H9 (cell line): ENCODE data around the gene DAZAP2. TPM values are rescaled to one million over a fixed set of nuclear protein-coding genes. Genes with fewer than 3 reads are reported as not detected.

Experiments
- DNase-seq: peaks from one replicate; pipeline ENCODE4 v3.0.0-alpha.2; 2017
- H2AFZ ChIP-seq: one replicate; pipeline ENCODE4 v1.6.1; 2013; ENCODE audit warnings: mild to moderate bottlenecking, low read length, control low read depth, moderate library complexity
- H2AK5ac ChIP-seq: 2 replicates; pipeline ENCODE4 v1.6.1; 2013; ENCODE audit warnings: low read length, control low read depth, mixed read lengths; ENCODE audit not compliant: insufficient read length
- H2BK120ac ChIP-seq: one replicate; pipeline ENCODE4 v1.6.1; 2013; ENCODE audit warnings: low read depth, mild to moderate bottlenecking, low read length, control low read depth, inconsistent platforms; ENCODE audit not compliant: poor library complexity, severe bottlenecking
- H2BK12ac ChIP-seq: 2 replicates; pipeline ENCODE4 v1.6.1; 2013; ENCODE audit warnings: low read length, control low read depth, mixed read lengths, low read depth; ENCODE audit not compliant: insufficient read length
- H2BK15ac ChIP-seq: 2 replicates; pipeline ENCODE4 v1.6.1; 2013; ENCODE audit warnings: low read depth, low read length, control low read depth
- H2BK20ac ChIP-seq: one replicate; pipeline ENCODE4 v1.6.1; 2013; ENCODE audit warnings: low read depth, mild to moderate bottlenecking, low read length, control low read depth, inconsistent platforms; ENCODE audit not compliant: poor library complexity, severe bottlenecking
- H2BK5ac ChIP-seq: 2 replicates; pipeline ENCODE4 v1.6.1; 2013; ENCODE audit warnings: low read length, control low read depth, mixed read lengths; ENCODE audit not compliant: insufficient read length
- H3K14ac ChIP-seq: 2 replicates; pipeline ENCODE4 v1.6.1; 2013; ENCODE audit warnings: low read length, control low read depth; ENCODE audit not compliant: insufficient read depth
- H3K18ac ChIP-seq: 2 replicates; pipeline ENCODE4 v1.6.1; 2013; ENCODE audit warnings: low read depth, mild to moderate bottlenecking, mixed read lengths, low read length, control low read depth; ENCODE audit not compliant: insufficient read length
- H3K23ac ChIP-seq: 2 replicates; pipeline ENCODE4 v1.6.1; 2013; ENCODE audit warnings: low read length, control low read depth, mixed read lengths, low read depth; ENCODE audit not compliant: insufficient read length
- H3K23me2 ChIP-seq: 2 replicates; pipeline ENCODE4 v1.6.1; 2013; ENCODE audit warnings: low read depth, mild to moderate bottlenecking, mixed read lengths, low read length, control low read depth; ENCODE audit not compliant: insufficient read length, poor library complexity, severe bottlenecking
- H3K27ac ChIP-seq: 2 replicates; pipeline ENCODE4 v1.5.1; 2013; ENCODE audit warnings: low read length, control low read depth, mixed read lengths, low read depth; ENCODE audit not compliant: insufficient read length
- H3K27me3 ChIP-seq: 2 replicates; pipeline ENCODE4 v1.6.1; 2013; ENCODE audit warnings: low read length, control low read depth, inconsistent platforms; ENCODE audit not compliant: insufficient read depth
- H3K4ac ChIP-seq: 2 replicates; pipeline ENCODE4 v1.6.1; 2013; ENCODE audit warnings: low read depth, mild to moderate bottlenecking, control low read depth, inconsistent platforms, low read length, moderate library complexity
- H3K4me1 ChIP-seq: 2 replicates; pipeline ENCODE4 v1.6.1; 2013; ENCODE audit warnings: low read length, control low read depth, inconsistent platforms; ENCODE audit not compliant: insufficient read depth
- H3K4me2 ChIP-seq: 2 replicates; pipeline ENCODE4 v1.6.1; 2013; ENCODE audit warnings: low read length, control low read depth, mixed read lengths; ENCODE audit not compliant: insufficient read length, insufficient read depth
- H3K56ac ChIP-seq: 2 replicates; pipeline ENCODE4 v1.6.1; 2013; ENCODE audit warnings: low read depth, mild to moderate bottlenecking, mixed read lengths, low read length, control low read depth; ENCODE audit not compliant: insufficient read length
- H3K79me1 ChIP-seq: 2 replicates; pipeline ENCODE4 v1.6.1; 2013; ENCODE audit warnings: low read depth, mild to moderate bottlenecking, moderate library complexity, low read length, control low read depth, inconsistent platforms; ENCODE audit not compliant: insufficient read depth, poor library complexity, severe bottlenecking
- H3K79me2 ChIP-seq: 2 replicates; pipeline ENCODE4 v1.6.1; 2013; ENCODE audit warnings: low read length, control low read depth, inconsistent platforms; ENCODE audit not compliant: insufficient read depth
- H3K9ac ChIP-seq: 2 replicates; pipeline ENCODE4 v1.6.1; 2013; ENCODE audit warnings: low read length, control low read depth, mixed read lengths; ENCODE audit not compliant: insufficient read length; ENCODE audit errors: extremely low read depth
- H3K9me3 ChIP-seq: one replicate; pipeline ENCODE4 v1.6.1; 2013; ENCODE audit warnings: low read depth, low read length, inconsistent platforms; ENCODE audit not compliant: control insufficient read depth
- H3T11ph ChIP-seq: one replicate; pipeline ENCODE4 v1.6.1; 2013; ENCODE audit warnings: mild to moderate bottlenecking, low read length, control low read depth, inconsistent platforms
- H4K20me1 ChIP-seq: one replicate; pipeline ENCODE4 v1.6.1; 2013; ENCODE audit not compliant: control insufficient read depth, insufficient read length, insufficient read depth
- H4K5ac ChIP-seq: 2 replicates; pipeline ENCODE4 v1.6.1; 2013; ENCODE audit warnings: low read depth, mild to moderate bottlenecking, mixed read lengths, low read length, control low read depth; ENCODE audit not compliant: insufficient read length
- H4K8ac ChIP-seq: replicated peaks from 2 replicates; pipeline ENCODE4 v1.6.1; 2013; ENCODE audit warnings: low read length, control low read depth, mixed read lengths, low read depth; ENCODE audit not compliant: insufficient read length
- H4K91ac ChIP-seq: 2 replicates; pipeline ENCODE4 v1.6.1; 2013; ENCODE audit warnings: low read depth, mild to moderate bottlenecking, moderate library complexity, mixed read lengths, low read length, control low read depth; ENCODE audit not compliant: insufficient read length
- H3K27ac Mint-ChIP-seq, 3 experiments: 2 replicates in 2 of 3; 3 replicates in 1 of 3; pipeline ENCODE4 v1.8.0; 2020 to 2021; ENCODE audit warnings: mixed read lengths in 3 of 3, mild to moderate bottlenecking in 1 of 3, moderate library complexity in 1 of 3
- H3K27me3 Mint-ChIP-seq: 2 replicates; pipeline ENCODE4 v1.8.0; 2021; ENCODE audit warnings: low read depth, mild to moderate bottlenecking, moderate library complexity, mixed read lengths
- H3K36me3 Mint-ChIP-seq, 3 experiments: 2 replicates in 2 of 3; 3 replicates in 1 of 3; pipeline ENCODE4 v1.8.0; 2020 to 2021; ENCODE audit warnings: low read depth in 3 of 3, mixed read lengths in 3 of 3; ENCODE audit not compliant: insufficient read depth in 1 of 3
- H3K4me1 Mint-ChIP-seq, 2 experiments: 2 replicates each; pipeline ENCODE4 v1.8.0; 2020; ENCODE audit warnings: mixed read lengths in 2 of 2
- H3K4me3 Mint-ChIP-seq, 2 experiments: 2 replicates in 1 of 2; 3 replicates in 1 of 2; pipeline ENCODE4 v1.8.0; 2020 to 2021; ENCODE audit warnings: mild to moderate bottlenecking in 2 of 2, mixed read lengths in 2 of 2, moderate library complexity in 1 of 2
- H3K9me3 Mint-ChIP-seq, 2 experiments: 2 replicates in 1 of 2; 3 replicates in 1 of 2; pipeline ENCODE4 v1.8.0; 2020; ENCODE audit warnings: mild to moderate bottlenecking in 2 of 2, mixed read lengths in 2 of 2, moderate library complexity in 1 of 2
- CTCF ChIP-seq: fragments of 200-600 bp; sonication (generic); conservative IDR thresholded peaks from 3 replicates; pipeline ENCODE4 v1.8.0; 2021; ENCODE audit warnings: antibody characterized with exemption, mild to moderate bottlenecking
- WGBS: extraction: QIAGEN DNeasy Blood & Tissue Kit; methylation state at CpG from one replicate; pipeline ENCODE4 v1.1.7; 2013; ENCODE audit warnings: missing lambda C conversion rate, low lambda C conversion rate, mixed read lengths; ENCODE audit not compliant: insufficient read length; ENCODE audit errors: extremely low coverage; 5-methylcytosine and 5-hydroxymethylcytosine counted together
- total RNA-seq: library from RNA; stranded (reverse); gene quantifications from 2 replicates; pipeline ENCODE4 v1.2.1, GENCODE V29; 2021

Gene DAZAP2
- total RNA-seq, 1 experiment from 2014 or later, result 23.6 TPM

DNA sequence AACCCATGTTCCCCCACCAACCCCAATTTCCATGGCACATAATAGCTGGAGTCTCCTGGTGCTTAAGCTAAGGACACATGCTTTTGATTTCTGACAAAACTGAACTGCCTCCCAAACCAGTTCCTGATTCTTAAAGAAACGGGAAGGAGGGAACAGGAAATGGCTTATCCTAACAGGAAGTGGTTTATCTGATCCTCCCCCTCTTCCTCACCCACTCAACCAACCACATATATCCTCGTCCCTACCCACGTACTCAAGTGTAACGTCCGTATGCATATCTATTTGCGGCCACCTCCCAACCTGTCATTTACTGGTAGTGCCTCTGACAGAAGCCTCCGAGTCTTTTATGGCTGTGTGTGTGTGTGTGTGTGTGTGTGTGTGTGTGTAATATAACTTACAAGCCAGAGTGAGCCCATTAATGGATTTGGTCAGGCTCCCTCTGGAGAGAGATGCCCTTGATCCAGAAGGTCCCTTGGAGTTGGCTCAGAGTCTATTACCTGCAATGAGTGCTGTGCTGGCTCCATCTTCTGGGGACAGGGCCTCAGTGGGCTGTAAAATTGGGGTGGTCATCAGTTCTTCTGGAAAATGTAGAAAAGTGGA is 7.7 kb downstream of the DAZAP2 start:
- Histone ChIP-seq H2AFZ (no peak overlapping the region), H3K18ac (no peak overlapping the region), H3K9me3 (no peaks in the 10 kb centered on the region), H4K20me1 (no peaks in the 10 kb centered on the region), H3K4me1 (peaks cover 7% of the 10 kb centered on the region; the same call in 1 of the 2 replicates), H2BK12ac (no peak overlapping the region), H4K8ac (no peak overlapping the region), H3K4ac (no peak overlapping the region), H3K27me3 (no peaks in the 10 kb centered on the region), H2AK5ac (no peak overlapping the region), H3K23me2 (no peaks in the 10 kb centered on the region), H3T11ph (no peak overlapping the region), H3K4me2 (no peak overlapping the region), H2BK15ac (no peak overlapping the region), H3K56ac (no peak overlapping the region), H2BK5ac (no peak overlapping the region), H2BK120ac (no peak overlapping the region), H4K5ac (no peak overlapping the region), H3K23ac (no peak overlapping the region), H3K27ac (no peak overlapping the region), H2BK20ac (no peak overlapping the region), H3K79me2 (no peaks in the 10 kb centered on the region), H3K9ac (no peak overlapping the region), H3K79me1 (no peaks in the 10 kb centered on the region), H4K91ac (no peak overlapping the region), H3K14ac (no peak overlapping the region)
- WGBS, result 100% methylated on average over 4 of the region's 7 CpGs
- Mint-ChIP-seq H3K27me3 (no peaks in the 10 kb centered on the region), H3K36me3 (peaks cover 16 to 35% (median 24%) of the 10 kb centered on the region in 3 experiments), H3K4me3 (no peak overlapping the region), H3K9me3 (no peaks in the 10 kb centered on the region), H3K4me1 (peaks cover 28 to 29% of the 10 kb centered on the region in 2 experiments), H3K27ac (peak overlapping the region; percentile 71 to 76 (median 74); a peak in 5 of 7 replicates)
- TF ChIP-seq CTCF, result peak; percentile 24; the same call in 1 of the 3 replicates
- no peak for DNase-seq
